Measurements from ENCODE around the gene N4BP2. TPM values are rescaled to one million over a fixed set of nuclear protein-coding genes. Genes with fewer than 3 reads are reported as not detected.
A peak's percentile ranks its signal among the peaks of the same experiment; 100 is the strongest.

Gene N4BP2
- total RNA-seq, 1 donor from 2014 or later, result 5.3 TPM

- peak; percentile 68 for DNase-seq (ENCODE audit: extremely low read depth, low read depth, low spot score)
Observed at GRCh38 chr4:40149960-40150385, 93.3 kb downstream of the N4BP2 start.

- no peak for DNase-seq (ENCODE audit: extremely low read depth, low read depth, low spot score)
Observed at GRCh38 chr4:40150932-40151331, 94.3 kb downstream of the N4BP2 start.

GRCh38 chr4:40152637-40153036, 96.0 kb downstream of the N4BP2 start:
- no peak for DNase-seq (ENCODE audit: extremely low read depth, low read depth, low spot score)

DNA sequence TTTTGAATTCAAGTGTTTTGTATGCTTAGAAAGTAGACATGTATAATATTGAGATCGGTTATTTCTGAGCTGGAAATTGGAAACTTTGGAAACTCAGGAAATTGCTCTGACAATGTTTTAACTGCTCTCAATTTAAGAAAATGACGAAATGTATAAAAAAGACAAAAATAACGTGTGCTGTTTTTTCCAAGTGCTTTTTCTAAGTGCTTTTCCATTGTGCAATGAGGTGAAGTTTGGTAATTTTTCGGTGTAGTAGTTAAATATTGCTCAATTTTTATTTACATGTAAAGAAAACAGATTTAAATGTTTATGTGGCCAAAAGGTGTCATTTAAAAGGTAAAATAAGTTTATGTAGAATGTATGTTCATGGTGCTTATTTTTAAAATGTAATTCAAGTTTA, 100.8 kb downstream of the N4BP2 start:
- DNase-seq (ENCODE audit: extremely low read depth, low read depth, low spot score), result no peak

- no peak for DNase-seq (ENCODE audit: extremely low read depth, low read depth, low spot score)
Observed at GRCh38 chr4:40160258-40160657, 103.6 kb downstream of the N4BP2 start.

GRCh38 chr4:40164459-40164858, 107.8 kb downstream of the N4BP2 start:
- DNase-seq (ENCODE audit: extremely low read depth, low read depth, low spot score), result no peak

DNA sequence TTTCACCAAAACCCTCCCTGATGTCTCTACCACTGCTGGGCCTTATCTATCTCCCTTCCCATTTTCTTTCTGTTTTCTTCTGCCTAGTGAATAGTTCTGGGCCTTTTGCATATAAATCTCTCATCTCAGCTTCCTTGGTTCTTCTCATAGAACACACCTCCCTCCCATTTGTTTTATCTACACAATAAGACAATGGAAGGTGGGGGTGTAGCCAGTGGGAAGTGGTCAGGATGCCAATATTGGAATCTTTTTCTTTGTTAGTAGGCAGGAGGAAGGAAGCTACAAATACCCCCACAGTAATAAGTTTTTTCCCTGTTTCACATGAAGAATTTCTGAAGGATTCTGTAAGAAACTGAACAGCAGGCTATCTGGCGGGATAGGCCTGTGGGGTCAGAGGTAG, 109.3 kb downstream of the N4BP2 start:
- no peak for DNase-seq (ENCODE audit: extremely low read depth, low read depth, low spot score)

DNA sequence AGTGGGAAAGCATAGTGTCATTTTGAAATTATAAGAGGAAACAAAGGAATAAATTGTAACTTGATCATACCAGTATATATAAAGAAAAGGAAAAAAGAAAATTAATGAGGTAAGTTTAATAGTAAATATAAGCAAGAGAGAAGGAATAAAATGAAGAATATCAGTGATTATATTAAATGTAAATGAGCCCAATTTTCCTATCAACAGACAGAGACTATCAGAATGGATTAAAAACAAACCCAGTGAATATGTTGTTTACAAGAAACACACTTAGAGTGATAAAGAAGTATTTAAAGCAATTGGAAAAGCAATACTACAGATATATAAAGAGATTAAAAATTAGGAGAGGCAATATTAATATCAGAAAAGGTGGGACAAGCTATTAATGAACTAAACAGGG, 111.4 kb downstream of the N4BP2 start:
- DNase-seq (ENCODE audit: extremely low read depth, low read depth, low spot score), result no peak

DNA sequence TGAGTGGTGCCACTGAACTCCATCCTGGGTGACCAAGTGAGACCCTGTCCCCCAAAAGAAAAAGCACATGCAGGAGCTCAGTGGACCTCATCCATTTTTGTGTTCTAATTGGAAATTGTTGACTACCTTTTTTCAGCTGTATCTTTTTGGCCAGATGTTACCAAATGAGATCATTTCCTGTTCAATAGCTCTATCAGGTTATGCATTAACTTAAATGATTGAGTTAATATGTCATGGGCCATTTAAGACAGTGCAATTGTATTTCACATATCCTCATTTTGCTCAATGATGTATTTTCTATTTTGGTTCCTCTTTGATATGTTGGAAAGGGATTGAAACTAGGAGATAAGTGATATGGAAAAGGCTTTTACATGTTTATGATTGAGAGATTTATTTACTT, 113.9 kb downstream of the N4BP2 start:
- no peak for DNase-seq (ENCODE audit: extremely low read depth, low read depth, low spot score)

DNA sequence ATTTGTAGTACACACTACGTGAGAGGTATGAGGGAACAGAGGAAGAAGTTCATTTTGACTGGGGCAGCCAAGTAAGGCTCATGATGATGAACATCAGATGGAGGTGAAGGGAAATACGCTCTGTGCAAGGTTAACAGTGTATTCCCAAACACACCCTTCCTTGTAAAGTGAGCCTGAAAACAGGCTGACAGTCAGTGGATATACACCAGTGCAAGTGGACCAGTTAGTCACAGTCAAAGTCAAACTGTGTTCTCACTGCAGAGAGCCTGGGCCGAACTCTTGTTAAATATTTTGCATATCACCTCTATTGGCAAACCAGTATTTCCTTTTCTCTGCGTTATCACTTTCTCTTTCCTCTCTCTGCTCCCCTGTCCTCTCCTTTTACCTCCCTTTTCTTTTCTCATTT, 116.8 kb downstream of the N4BP2 start:
- DNase-seq (ENCODE audit: extremely low read depth, low read depth, low spot score), result no peak

DNA sequence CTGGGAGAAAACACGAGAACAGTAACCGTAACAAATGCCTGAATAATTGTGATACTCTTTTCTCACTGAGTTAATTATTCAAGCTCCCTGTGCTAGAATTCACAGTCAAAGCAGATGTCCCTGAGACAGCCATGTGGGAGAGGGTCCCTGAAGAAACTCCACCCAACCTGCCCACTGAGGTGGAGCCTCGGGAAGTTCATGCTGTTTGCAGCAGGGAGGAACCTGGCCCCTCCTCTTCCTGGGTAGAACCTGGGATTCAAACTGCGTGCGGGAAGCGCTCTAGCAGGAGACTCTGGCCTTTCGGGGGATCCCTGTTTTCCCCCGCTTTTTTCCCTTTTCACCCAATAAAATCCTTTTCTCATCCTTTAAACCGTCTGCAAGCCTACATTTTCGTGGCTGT, 120.0 kb downstream of the N4BP2 start:
- no peak for DNase-seq (ENCODE audit: extremely low read depth, low read depth, low spot score)

DNA sequence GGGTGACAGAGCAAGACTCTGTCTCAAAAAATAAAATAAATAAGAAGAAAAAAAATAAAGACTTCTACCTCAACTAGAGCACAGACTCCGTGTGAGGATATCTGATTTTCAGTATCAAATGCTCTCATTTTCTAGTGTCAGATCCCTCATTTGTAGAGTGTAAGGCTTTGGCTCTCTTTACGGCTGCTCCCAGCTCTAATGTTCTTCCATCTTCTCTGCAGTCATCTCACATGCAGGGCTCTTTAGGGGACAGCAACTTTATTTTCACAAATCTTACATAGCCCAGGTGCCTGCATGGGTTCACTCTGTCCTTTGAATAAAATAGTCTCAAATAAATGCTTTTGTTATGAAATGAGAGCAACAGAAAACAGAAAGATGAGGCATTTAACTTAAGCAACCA, 120.9 kb downstream of the N4BP2 start:
- DNase-seq (ENCODE audit: extremely low read depth, low read depth, low spot score), result no peak

- no peak for DNase-seq (ENCODE audit: extremely low read depth, low read depth, low spot score)
Observed at GRCh38 chr4:40178672-40179071, 122.0 kb downstream of the N4BP2 start.

DNA sequence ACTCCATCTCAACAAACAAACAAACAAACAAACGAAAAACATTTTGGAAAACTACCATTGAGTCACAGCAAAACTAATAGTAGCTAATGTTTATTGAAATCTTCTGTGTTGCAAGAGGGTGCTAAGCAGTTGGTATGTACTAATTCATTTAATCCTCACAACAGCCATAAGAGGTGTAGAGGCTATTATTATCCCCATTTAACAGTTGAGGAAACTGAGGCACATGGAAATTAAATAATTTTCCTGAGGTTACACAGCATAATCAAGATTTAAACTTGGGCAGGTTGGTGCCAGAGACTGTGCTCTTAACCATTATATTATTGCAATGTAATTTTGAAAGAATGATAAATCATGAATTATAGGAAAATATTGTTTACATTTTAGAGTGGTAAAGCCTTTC, 122.7 kb downstream of the N4BP2 start:
- DNase-seq (ENCODE audit: extremely low read depth, low read depth, low spot score), result no peak

DNA sequence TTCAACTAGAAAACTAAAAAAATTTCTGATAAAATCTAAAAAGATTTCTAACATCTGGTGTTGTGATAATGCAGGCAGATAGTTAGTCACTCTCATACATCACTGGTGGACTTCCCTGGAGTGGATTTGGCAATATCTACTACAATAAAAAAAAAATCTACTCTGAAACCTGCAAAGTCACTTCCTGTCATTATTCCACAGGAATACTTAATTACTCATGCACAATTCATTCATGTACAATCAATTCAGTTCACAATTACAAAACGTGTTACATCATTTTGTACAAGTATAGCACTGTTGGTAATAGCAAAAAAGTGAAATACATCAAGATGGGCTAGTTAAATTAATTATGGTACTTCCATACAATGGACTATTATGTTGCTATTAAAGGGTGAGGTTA, 123.7 kb downstream of the N4BP2 start:
- peak; percentile 70 for DNase-seq (ENCODE audit: extremely low read depth, low read depth, low spot score)

- no peak for DNase-seq (ENCODE audit: extremely low read depth, low read depth, low spot score)
Observed at GRCh38 chr4:40182001-40182400, 125.4 kb downstream of the N4BP2 start.

GRCh38 chr4:40182954-40183353, 126.3 kb downstream of the N4BP2 start:
- no peak for DNase-seq (ENCODE audit: extremely low read depth, low read depth, low spot score)

GRCh38 chr4:40183615-40184411, 127.2 kb downstream of the N4BP2 start:
- no peak for DNase-seq (ENCODE audit: extremely low read depth, low read depth, low spot score)

DNA sequence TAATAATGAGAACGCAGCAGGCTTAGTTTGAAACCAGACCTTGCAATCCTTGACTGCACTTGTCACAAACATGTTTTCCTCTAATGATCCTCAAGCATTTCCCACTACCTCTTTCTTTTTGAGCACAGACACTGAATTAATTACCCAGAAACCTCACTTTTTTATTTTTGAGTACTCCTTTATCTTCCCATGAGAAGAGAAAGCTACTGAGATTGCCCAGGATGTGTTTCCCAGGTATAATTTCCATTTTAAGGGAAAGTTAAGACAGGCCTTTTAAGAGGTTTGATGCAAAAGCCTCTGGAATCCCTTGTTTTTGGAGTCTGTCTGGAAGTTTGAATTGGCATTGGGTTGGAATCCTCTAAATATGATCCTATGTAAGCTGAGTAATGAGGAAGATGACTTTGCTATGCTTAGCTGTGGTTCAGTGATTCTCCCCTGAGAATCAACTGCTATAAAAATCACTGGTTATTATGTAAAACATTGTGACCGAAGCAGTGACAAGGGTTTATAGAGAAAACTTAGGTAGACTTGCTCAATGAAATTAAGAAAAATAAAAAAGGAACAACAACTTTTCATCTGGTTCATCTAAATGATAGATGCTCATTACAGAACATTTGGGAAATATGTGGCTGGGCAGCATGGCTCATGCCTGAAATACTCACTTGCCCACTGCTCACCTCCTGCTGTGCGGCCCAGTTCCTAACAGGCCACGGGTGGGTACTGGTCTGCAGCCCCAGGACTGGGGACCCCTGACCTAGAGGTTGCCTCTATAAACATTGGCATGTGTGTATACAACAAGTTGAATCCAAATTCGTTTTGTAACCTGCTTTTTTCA, 129.4 kb downstream of the N4BP2 start:
- no peak for DNase-seq (ENCODE audit: extremely low read depth, low read depth, low spot score)

DNA sequence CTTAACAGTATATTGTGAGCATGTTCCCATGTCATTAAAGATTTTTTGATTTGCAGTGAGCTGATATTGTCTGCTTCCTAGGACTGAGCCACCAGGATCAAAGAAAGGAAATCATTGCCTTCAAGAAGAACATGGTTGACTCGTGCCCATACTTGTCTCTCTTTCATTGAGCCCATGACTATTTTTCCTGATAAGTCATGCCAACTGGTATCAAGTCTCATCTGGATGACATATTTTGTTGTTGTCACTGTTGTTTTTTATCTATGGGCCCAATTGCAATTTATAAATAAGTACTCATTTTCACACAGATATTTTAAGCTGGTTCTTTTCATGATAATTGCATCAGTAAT, 130.0 kb downstream of the N4BP2 start:
- no peak for DNase-seq (ENCODE audit: extremely low read depth, low read depth, low spot score)

GRCh38 chr4:40187386-40187906, 130.8 kb downstream of the N4BP2 start:
- DNase-seq (ENCODE audit: extremely low read depth, low read depth, low spot score), result no peak

- DNase-seq (ENCODE audit: extremely low read depth, low read depth, low spot score), result no peak
Observed at GRCh38 chr4:40190019-40190418, 133.4 kb downstream of the N4BP2 start.
